Keratinocyte (primary cell): ENCODE measurements around the gene CLRN3. TPM values are rescaled to one million over a fixed set of nuclear protein-coding genes. Genes with fewer than 3 reads are reported as not detected.

Experiments
- DNase-seq: peaks from one replicate; pipeline ENCODE4 v3.0.0-alpha.2; 2011; ENCODE audit warnings: low read depth, missing footprints, low spot score
- FAIRE-seq: peaks from 2 replicates; lab custom pipeline; 2011; peaks lifted over from hg19 to GRCh38; lab: Jason Lieb, UNC
- H2AFZ ChIP-seq: 2 replicates; pipeline ENCODE4 v1.6.0; 2012; ENCODE audit warnings: low read length, control low read depth, inconsistent platforms; ENCODE audit not compliant: control insufficient read depth
- H3K27ac ChIP-seq: 2 replicates; pipeline ENCODE4 v1.5.1; 2011; ENCODE audit warnings: low read length; ENCODE audit not compliant: control insufficient read depth, insufficient read depth
- H3K27me3 ChIP-seq: 3 replicates; pipeline ENCODE4 v1.6.0; 2011; ENCODE audit warnings: low read length; ENCODE audit not compliant: control insufficient read depth, insufficient read depth; ENCODE audit errors: extremely low read depth
- H3K36me3 ChIP-seq, 2 experiments: 2 replicates in 1 of 2; 3 replicates in 1 of 2; pipeline ENCODE4 v1.5.1; 2011; ENCODE audit warnings: low read length in 2 of 2, mild to moderate bottlenecking in 1 of 2; ENCODE audit not compliant: control insufficient read depth in 2 of 2, insufficient read depth in 2 of 2; ENCODE audit errors: extremely low read depth in 1 of 2
- H3K4me1 ChIP-seq: 3 replicates; pipeline ENCODE4 v1.5.1; 2011; ENCODE audit warnings: low read length; ENCODE audit not compliant: control insufficient read depth, insufficient read depth; ENCODE audit errors: extremely low read depth
- H3K4me2 ChIP-seq: 3 replicates; pipeline ENCODE4 v1.6.0; 2011; ENCODE audit warnings: low read depth, low read length; ENCODE audit not compliant: control insufficient read depth, insufficient read depth; ENCODE audit errors: extremely low read depth
- H3K4me3 ChIP-seq, 3 experiments: fragments of 200-600 bp in 1 of 3; sonication (generic) in 1 of 3; 2 replicates in 2 of 3; 3 replicates in 1 of 3; pipeline ENCODE4 v1.5.1; 2011 to 2016; ENCODE audit warnings: low read length in 3 of 3, mild to moderate bottlenecking in 3 of 3, control low read depth in 2 of 3, inconsistent platforms in 1 of 3, low read depth in 1 of 3, mixed read lengths in 1 of 3, mixed run types in 1 of 3, moderate library complexity in 1 of 3; ENCODE audit not compliant: control insufficient read depth in 2 of 3, insufficient read depth in 2 of 3; ENCODE audit errors: extremely low read depth in 1 of 3
- H3K79me2 ChIP-seq: 2 replicates; pipeline ENCODE4 v1.6.0; 2012; ENCODE audit warnings: low read length; ENCODE audit not compliant: control insufficient read depth, insufficient read depth
- H3K9ac ChIP-seq: 3 replicates; pipeline ENCODE4 v1.6.0; 2011; ENCODE audit warnings: low read length; ENCODE audit not compliant: control insufficient read depth, insufficient read depth; ENCODE audit errors: extremely low read depth
- H3K9me1 ChIP-seq: 3 replicates; pipeline ENCODE4 v1.6.0; 2011; ENCODE audit warnings: low read length; ENCODE audit not compliant: control insufficient read depth, insufficient read depth; ENCODE audit errors: extremely low read depth
- H3K9me3 ChIP-seq: 2 replicates; pipeline ENCODE4 v1.5.1; 2012; ENCODE audit warnings: low read depth, low read length; ENCODE audit not compliant: control insufficient read depth
- H4K20me1 ChIP-seq: 3 replicates; pipeline ENCODE4 v1.6.0; 2011; ENCODE audit warnings: low read length; ENCODE audit not compliant: control insufficient read depth, insufficient read depth; ENCODE audit errors: extremely low read depth
- CTCF ChIP-seq, 3 experiments: IDR thresholded peaks in 1 of 3; conservative IDR thresholded peaks in 1 of 3; optimal IDR thresholded peaks in 1 of 3; 2 replicates in 2 of 3; 3 replicates in 1 of 3; pipeline versions ENCODE3 to v1.5.1; 2011; ENCODE audit warnings: low read length in 3 of 3, mild to moderate bottlenecking in 3 of 3, moderate library complexity in 2 of 3, control low read depth in 1 of 3, inconsistent platforms in 1 of 3; ENCODE audit not compliant: insufficient read depth in 2 of 3; ENCODE audit errors: extremely low read depth in 1 of 3
- EZH2 ChIP-seq: IDR thresholded peaks from one replicate; pipeline ENCODE4 v1.6.1; 2012; ENCODE audit warnings: inconsistent platforms, mild to moderate bottlenecking, low read length, moderate library complexity
- dilution Hi-C: fragments of 300-500 bp; cut with MboI; formaldehyde crosslinking; loops from one replicate; pipeline ENCODE4 v1.7.0; 2020; ENCODE audit warnings: low sequenced_read_pairs; ENCODE audit not compliant: extremely low pct_ligation_motif_present
- polyA plus RNA-seq, 5 experiments: library from polyadenylated mRNA; depleted of rRNA in 3 of 5; stranded (reverse) in 3 of 5; stranded (forward) in 1 of 5; unstranded in 1 of 5; fragments of >200 nt; gene quantifications; 1 replicate in 1 of 5; 2 replicates in 3 of 5; 3 replicates in 1 of 5; pipeline versions ENCODE4 v1.2.1 to v1.2.3, GENCODE V29; 2011 to 2012; ENCODE audit warnings: missing spikeins in 2 of 5, low read depth in 1 of 5, low replicate concordance in 1 of 5

Gene CLRN3
- polyA plus RNA-seq, 1 donor (not counting 4 experiments of a cell fraction or from before 2014, with no cell fraction given): not detected

DNA sequence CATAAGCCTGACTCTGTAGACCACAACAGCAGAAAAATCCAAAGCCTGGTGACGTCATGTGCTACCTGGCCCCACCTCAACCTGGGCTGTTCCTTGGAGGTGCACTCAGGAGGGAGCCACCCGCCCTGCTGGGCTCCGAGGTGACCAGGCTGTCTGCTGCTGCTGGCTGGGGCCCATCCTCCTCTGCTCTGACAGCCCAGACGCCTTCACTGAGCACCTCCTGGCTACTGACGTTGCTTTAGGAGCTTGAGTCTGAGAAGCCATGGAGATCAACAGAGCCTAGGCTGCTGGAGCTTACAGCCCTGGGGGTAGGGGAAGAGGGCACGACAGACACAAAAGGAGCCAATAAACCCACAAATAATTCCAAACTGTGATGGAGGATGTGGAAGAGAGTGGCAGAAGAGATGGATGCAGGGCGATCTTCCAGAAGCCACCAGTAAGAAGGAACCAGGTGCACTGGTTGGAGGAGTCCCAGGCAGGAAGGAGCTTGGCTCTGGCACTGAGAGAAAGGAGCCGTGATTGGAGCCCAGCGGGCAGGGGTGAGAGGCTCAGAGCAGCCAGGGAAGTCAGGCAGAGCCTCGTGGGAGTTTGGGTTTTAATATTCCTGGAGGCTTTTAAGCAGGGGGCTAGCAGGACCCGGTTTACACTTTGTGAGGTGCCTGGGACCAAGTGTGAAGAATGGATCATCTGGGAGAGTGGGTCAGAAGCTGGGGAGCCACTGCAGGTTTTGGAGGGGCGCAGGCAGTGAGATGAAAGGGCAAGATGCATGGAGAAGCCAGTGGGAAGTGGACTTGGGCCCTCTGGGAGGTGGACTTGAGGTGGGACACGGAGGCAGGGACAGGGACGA lies 12.5 kb upstream of the CLRN3 start:
- no peaks in the 10 kb centered on the region for H3K36me3 ChIP-seq
- TF ChIP-seq CTCF (optimal IDR thresholded peaks at IDR 0.05 in 1 of 3, IDR thresholded peaks at IDR 0.05 in 1 of 3, conservative IDR thresholded peaks at IDR 0.05 in 1 of 3; ENCODE audit: extremely low read depth in 1 of 3, insufficient read depth in 2 of 3, low read length in 3 of 3): no peak
- TF ChIP-seq EZH2: no peak
- no peaks in the 10 kb centered on the region for H4K20me1 ChIP-seq
- H3K4me2 ChIP-seq: no peak overlapping the region
- H2AFZ ChIP-seq: no peak overlapping the region
- H3K9ac ChIP-seq: no peak overlapping the region
- no peaks in the 10 kb centered on the region for H3K4me1 ChIP-seq
- H3K9me3 ChIP-seq: no peaks in the 10 kb centered on the region
- no peaks in the 10 kb centered on the region for H3K79me2 ChIP-seq
- FAIRE-seq: no peak
- H3K4me3 ChIP-seq: no peak overlapping the region
- H3K27me3 ChIP-seq: peaks cover 35% of the 10 kb centered on the region
- dilution Hi-C loops: no loop called here
- H3K27ac ChIP-seq: no peak overlapping the region
- no peak for DNase-seq
- no peaks in the 10 kb centered on the region for H3K9me1 ChIP-seq

DNA sequence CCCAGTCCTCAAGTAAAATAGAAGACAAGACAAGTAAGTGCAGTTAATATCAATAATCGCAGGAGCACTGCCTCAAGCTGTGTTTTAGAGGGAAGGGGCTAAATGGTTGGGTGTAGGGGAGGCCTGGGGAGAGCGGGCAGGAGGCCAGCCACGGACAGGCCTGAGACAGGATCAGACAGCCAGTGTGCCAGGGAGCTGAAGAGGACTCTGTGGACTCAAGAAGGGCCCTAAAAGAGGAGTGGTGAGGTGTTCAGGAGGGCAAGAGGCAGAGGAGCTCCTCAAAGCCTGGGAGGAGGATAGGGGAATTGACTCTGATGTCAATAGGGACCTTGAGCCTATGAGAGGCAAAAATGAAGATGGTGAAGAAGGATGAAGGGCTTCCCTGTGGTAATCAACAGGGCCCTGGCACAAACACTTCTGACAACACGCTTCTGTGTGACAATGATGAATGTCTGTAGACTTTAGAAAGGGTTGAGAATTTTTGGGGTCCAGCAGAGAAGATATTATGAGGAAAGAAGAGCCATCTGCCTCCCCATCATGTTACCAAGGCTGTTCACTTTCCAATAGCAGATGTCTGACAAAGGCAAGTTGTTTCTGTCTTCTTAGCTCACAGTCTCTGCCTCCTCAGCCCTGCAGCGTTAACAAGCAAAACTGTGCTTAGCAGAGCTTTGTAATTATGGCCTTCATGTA lies 11.7 kb upstream of the CLRN3 start:
- peaks cover 35% of the 10 kb centered on the region for H3K27me3 ChIP-seq
- no peak overlapping the region for H3K27ac ChIP-seq
- H3K4me1 ChIP-seq: no peaks in the 10 kb centered on the region
- no peaks in the 10 kb centered on the region for H4K20me1 ChIP-seq
- H3K36me3 ChIP-seq: no peaks in the 10 kb centered on the region
- H3K9me1 ChIP-seq: no peaks in the 10 kb centered on the region
- no peak overlapping the region for H3K4me2 ChIP-seq
- TF ChIP-seq EZH2 (no peak), CTCF (optimal IDR thresholded peaks at IDR 0.05 in 1 of 3, IDR thresholded peaks at IDR 0.05 in 1 of 3, conservative IDR thresholded peaks at IDR 0.05 in 1 of 3; ENCODE audit: extremely low read depth in 1 of 3, insufficient read depth in 2 of 3, low read length in 3 of 3) (no peak)
- H3K9me3 ChIP-seq: no peaks in the 10 kb centered on the region
- FAIRE-seq (no peak), DNase-seq (no peak)
- H3K4me3 ChIP-seq: no peak overlapping the region
- dilution Hi-C loops: no loop called here
- H3K79me2 ChIP-seq: no peaks in the 10 kb centered on the region
- H2AFZ ChIP-seq: no peak overlapping the region
- no peak overlapping the region for H3K9ac ChIP-seq
